HG03354 (cell line): ENCODE data around the gene SMPDL3A.
A peak's percentile ranks its signal among the peaks of the same experiment; 100 is the strongest.
"Not testable (repeated sequence)": the region's sequence is repeated elsewhere in the genome, so short reads cannot be mapped to it uniquely, and the experiment has no call there.

Experiments used
- ATAC-seq: cut with Tn5 transposase; IDR thresholded peaks from one replicate; pipeline ENCODE4 v1.9.1; 2021; ENCODE audit warnings: mild to moderate bottlenecking; ENCODE audit not compliant: unreplicated experiment, poor library complexity, severe bottlenecking

Gene SMPDL3A

GRCh38 chr6:122789182-122790027, at the start of gene SMPDL3A:
SMPDL3A (plus strand) TSS chr6:122789258; CDS start chr6:122789347, 89 bp downstream.
- peak; percentile 64 for ATAC-seq

GRCh38 chr6:122740091-122740490, 49.0 kb upstream of the SMPDL3A start:
- no peak for ATAC-seq

GRCh38 chr6:122740936-122741335, 48.1 kb upstream of the SMPDL3A start:
- ATAC-seq: no peak

GRCh38 chr6:122744247-122744646, 44.8 kb upstream of the SMPDL3A start:
- peak; percentile 44 for ATAC-seq

- not testable (repeated sequence) for ATAC-seq
Measured at GRCh38 chr6:122744856-122745255, 44.2 kb upstream of the SMPDL3A start.

GRCh38 chr6:122746688-122747087, 42.4 kb upstream of the SMPDL3A start:
- ATAC-seq: no peak

- no peak for ATAC-seq
Measured at GRCh38 chr6:122747573-122747972, 41.5 kb upstream of the SMPDL3A start.

GRCh38 chr6:122748945-122749344, 40.1 kb upstream of the SMPDL3A start:
- not testable (repeated sequence) for ATAC-seq

- ATAC-seq: no peak
Measured at GRCh38 chr6:122749451-122750050, 39.5 kb upstream of the SMPDL3A start.

GRCh38 chr6:122751326-122751725, 37.7 kb upstream of the SMPDL3A start:
- ATAC-seq: peak; percentile 90

- no peak for ATAC-seq
Measured at GRCh38 chr6:122752459-122752858, 36.6 kb upstream of the SMPDL3A start.

GRCh38 chr6:122753000-122753687, 35.9 kb upstream of the SMPDL3A start:
- ATAC-seq: no peak

- no peak for ATAC-seq
Measured at GRCh38 chr6:122753688-122754056, 35.4 kb upstream of the SMPDL3A start.

GRCh38 chr6:122754191-122754731, 34.8 kb upstream of the SMPDL3A start:
- no peak for ATAC-seq

- ATAC-seq: no peak
Measured at GRCh38 chr6:122755901-122756300, 33.2 kb upstream of the SMPDL3A start.

GRCh38 chr6:122758927-122759334, 30.1 kb upstream of the SMPDL3A start:
- peak; percentile 99 for ATAC-seq

GRCh38 chr6:122760330-122760729, 28.7 kb upstream of the SMPDL3A start:
- ATAC-seq: no peak

GRCh38 chr6:122766256-122766655, 22.8 kb upstream of the SMPDL3A start:
- ATAC-seq: no peak

GRCh38 chr6:122770835-122771601, 18.0 kb upstream of the SMPDL3A start:
- ATAC-seq: peak; percentile 41
